IPS-18c (cell line): Measurements from ENCODE around the gene C19orf85.
A peak's percentile ranks its signal among the peaks of the same experiment; 100 is the strongest.
"Not testable (repeated sequence)": the region's sequence is repeated elsewhere in the genome, so short reads cannot be mapped to it uniquely, and the experiment has no call there.

Source experiments
- H3K4me3 ChIP-seq: 2 replicates; pipeline ENCODE4 v1.7.0; 2013; ENCODE audit warnings: low read depth, mild to moderate bottlenecking, low read length, moderate library complexity; ENCODE audit not compliant: insufficient read depth
- H3K9me3 ChIP-seq: one replicate; pipeline ENCODE4 v1.6.1; 2013; ENCODE audit warnings: mild to moderate bottlenecking, low read length, moderate library complexity; ENCODE audit not compliant: control insufficient read depth, insufficient read depth

The C19orf85 gene

GRCh38 chr19:55464662-55465054 is at the start of gene C19orf85:
TSS of gene C19orf85 (minus strand) at chr19:55464751. CDS start at chr19:55464554, 197 bp downstream.
- Histone ChIP-seq H3K4me3 (peak within 1 kb of the TSS; percentile 20), H3K9me3 (no peaks in the 10 kb centered on the region)

DNA sequence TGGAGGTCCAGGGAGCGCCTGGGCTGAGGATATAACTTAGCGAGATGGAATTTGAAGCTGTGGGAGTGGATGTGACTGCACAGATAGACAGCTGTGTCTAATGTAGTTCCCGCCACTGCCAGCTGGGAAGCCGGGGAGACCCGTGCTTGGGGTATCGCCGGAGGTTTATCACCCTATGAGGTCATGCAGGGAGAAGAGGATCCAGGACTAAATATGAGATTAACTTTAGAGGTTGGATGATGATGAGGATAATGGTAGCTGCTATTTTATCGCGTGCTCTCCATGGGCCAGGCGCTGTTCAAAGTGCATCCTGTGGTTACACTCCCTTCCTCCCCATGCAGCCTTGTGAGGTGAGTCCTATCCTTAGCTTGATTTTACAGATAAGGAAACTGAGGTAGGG is 43.6 kb upstream of the C19orf85 start:
- no peak overlapping the region for H3K4me3 ChIP-seq
- peaks cover 4% of the 10 kb centered on the region for H3K9me3 ChIP-seq

DNA sequence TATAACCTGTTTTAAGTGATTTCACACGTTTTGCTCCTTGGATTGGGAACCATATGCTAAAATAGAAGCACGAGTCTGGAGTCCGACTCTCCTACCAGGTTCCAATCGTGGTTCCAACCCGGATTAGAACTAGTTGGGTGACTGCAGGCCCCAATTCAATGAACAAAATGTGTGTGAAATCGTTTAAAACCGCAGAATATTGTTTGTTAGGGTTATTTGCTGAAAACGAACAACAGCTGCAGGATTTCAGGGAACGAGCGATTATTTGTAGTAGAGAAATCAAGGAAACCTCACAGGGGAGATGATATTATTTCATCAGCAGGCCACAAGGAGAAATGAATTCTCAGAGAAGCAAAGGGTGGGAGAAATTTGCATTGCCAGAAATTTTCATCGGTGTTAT is 40.4 kb upstream of the C19orf85 start:
- H3K4me3 ChIP-seq = no peak overlapping the region
- peaks cover 7% of the 10 kb centered on the region for H3K9me3 ChIP-seq

GRCh38 chr19:55504252-55504603 is 39.7 kb upstream of the C19orf85 start:
- Histone ChIP-seq H3K9me3 (peaks cover 7% of the 10 kb centered on the region), H3K4me3 (no peak overlapping the region)

DNA sequence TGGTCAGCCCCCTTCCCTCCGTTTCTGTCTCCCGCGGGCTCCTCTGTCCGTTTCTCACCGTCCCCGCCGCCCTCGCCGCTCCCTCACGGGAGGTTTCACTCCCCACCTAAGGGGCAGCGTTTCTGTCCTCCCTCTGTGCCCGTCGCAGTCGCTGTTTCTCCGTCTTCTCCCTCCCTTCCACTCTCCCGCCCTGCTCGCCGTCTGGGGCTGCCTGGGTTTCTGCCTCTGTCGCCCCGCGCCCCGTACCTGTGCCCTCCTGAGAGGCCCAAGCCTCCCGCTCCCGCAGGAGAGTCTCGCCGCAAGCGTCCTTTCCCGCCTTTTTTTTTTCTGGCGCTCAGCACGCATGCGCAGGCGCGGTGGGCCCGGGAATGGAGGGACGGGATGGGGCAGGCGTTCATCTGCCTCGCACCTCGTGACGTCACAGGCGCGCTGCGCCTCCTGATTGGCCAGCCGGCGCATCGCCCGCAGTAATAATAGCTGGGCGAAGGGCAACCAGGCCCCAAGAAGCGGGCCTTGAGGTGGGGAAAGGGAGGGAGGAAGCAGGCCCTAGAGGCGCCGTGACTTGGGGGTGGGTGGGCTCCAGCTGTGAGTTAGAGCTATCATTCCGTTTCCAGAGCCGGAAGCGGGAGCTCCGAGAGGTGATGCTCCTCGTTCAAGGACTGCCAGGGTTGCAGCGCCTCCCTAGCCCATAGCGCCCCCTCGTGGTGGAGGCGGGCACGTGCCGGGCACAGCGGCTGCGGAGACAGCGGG is 39.1 kb upstream of the C19orf85 start:
- peak overlapping the region; percentile 38 for H3K4me3 ChIP-seq

DNA sequence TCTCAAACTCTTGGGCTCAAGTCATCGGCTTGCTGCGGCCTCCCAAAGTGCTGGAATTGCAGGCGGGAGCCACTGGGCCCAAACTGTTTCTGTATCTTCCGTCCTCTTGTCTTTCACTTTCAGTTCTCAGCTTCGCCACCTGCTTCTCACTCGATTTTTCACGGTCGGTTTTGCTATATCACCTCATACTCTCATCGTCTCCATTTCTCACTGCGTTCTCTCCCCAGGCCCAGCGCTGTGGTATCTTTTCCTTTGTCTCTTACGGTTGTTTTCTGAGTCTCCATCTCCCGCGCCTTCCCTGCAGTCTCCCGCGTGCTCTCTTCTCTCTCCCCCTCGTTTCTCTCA is 38.6 kb upstream of the C19orf85 start:
- no peak overlapping the region for H3K4me3 ChIP-seq
- peaks cover 7% of the 10 kb centered on the region for H3K9me3 ChIP-seq

More for the DNA sequence above, 39.1 kb upstream of the C19orf85 start:
- peaks cover 7% of the 10 kb centered on the region for H3K9me3 ChIP-seq

DNA sequence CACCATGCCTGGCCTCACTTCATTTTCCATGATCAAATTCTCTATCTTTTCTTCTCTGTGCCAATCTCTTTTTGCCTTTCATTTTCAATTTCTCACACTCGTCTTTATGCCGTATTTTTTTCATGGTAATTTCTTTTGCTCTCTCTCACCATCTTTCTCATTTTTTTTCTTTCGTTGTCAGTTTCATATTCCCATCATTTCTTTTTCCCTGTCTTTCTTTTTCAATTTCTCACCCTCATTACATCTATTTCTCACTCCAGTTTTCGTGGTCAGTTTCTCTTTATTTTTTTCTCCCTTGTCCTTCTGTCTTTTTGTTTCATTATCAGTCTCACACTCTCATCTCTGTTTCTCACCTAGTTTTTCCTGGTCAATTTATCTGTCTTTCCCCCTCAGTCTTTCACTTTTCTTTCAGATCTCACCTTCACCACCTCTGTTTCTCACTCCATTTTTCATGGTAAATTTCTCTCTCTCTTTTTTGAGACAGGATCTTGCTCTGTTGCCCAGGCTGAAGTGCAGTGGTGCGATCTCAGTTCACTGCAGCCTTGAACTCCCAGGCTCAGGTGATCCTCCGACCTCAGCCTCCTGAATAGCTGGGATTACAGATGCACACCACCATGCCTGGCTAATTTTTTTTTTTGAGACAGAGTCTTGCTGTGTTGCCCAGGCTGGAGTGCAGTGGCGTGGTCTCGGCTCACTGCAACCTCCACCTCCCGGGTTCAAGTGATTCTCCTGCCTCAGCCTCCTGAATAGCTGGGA is 37.8 kb upstream of the C19orf85 start:
- Histone ChIP-seq H3K4me3 (no peak overlapping the region), H3K9me3 (peaks cover 7% of the 10 kb centered on the region)

GRCh38 chr19:55500368-55500952 is 35.9 kb upstream of the C19orf85 start:
- Histone ChIP-seq H3K9me3 (peaks cover 7% of the 10 kb centered on the region), H3K4me3 (no peak overlapping the region)

- Histone ChIP-seq H3K4me3 (no peak overlapping the region), H3K9me3 (peaks cover 4% of the 10 kb centered on the region)
These were observed 33.8 kb upstream of the C19orf85 start for GRCh38 chr19:55498246-55498840.

DNA sequence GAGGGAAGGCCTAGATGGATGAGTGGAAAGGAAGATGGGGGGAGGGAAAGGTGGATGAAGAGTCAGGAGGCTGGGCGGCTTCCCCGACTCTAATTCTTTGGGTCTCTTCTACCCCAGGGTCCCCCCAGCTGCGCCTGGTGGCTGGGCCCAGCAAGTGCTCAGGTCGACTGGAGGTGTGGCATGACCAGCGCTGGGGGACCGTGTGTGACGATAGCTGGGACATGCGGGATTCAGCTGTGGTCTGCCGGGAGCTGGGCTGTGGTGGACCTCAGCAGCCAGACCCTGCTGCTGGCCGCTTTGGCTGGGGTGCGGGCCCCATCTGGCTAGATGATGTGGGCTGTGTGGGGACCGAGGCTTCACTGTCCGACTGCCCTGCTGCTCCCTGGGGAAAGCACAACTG is 33.2 kb upstream of the C19orf85 start:
- H3K9me3 ChIP-seq = no peaks in the 10 kb centered on the region
- H3K4me3 ChIP-seq = no peak overlapping the region

DNA sequence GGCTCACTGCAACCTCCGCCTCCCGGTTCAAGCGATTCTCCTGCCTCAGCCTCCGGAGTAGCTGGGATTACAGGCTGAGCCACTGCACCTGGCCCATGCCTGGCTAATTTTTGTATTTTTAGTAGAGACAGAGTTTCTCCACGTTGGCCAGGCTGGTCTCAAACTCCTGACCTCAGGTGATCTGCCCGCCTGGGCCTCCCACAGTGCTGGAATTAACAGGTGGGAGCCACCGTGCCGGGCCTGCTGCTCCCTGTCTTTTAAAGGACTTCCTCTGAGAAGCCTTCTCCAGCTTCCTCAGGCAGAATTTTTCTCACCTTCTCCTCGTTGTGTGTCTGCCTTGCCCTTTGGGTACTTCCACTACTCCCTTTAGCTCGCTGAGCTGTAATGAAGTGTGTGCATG is 32.3 kb upstream of the C19orf85 start:
- not testable (repeated sequence) for H3K4me3 ChIP-seq, H3K9me3 ChIP-seq

DNA sequence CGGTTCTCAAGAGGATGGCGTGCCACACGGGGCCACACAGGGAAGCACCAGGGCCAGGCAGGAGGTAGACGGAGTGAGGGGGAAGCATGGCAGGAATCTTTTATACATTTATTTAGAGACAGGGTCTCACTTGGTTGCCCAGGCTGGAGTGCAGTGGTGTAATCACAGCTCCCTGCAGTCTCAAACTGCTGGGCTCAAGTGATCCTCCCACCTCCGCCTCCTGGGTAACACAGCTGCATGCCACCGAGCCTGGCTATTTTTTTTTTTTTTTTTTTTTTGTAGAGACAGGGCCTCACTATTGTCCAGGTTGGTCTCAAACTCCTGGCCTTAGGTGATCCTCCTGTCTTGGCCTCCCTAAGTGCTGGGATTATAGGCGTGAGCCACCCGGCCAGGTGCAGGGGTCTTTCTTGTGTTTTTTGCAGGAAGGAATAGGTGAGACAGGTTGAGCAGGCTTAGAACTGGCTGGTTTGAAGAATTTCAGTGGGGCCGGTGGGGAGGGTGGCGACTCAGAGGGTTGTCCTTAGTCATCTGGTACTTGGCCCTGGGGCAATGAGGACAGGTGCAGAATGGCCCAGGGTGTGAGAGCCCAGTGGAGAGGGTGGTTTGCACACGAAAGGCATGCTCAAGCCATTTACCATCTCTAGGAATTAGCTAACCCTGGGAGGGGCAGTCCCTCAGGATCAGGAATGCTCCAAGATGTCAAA is 31.2 kb upstream of the C19orf85 start:
- H3K4me3 ChIP-seq = no peak overlapping the region
- H3K9me3 ChIP-seq = no peaks in the 10 kb centered on the region

DNA sequence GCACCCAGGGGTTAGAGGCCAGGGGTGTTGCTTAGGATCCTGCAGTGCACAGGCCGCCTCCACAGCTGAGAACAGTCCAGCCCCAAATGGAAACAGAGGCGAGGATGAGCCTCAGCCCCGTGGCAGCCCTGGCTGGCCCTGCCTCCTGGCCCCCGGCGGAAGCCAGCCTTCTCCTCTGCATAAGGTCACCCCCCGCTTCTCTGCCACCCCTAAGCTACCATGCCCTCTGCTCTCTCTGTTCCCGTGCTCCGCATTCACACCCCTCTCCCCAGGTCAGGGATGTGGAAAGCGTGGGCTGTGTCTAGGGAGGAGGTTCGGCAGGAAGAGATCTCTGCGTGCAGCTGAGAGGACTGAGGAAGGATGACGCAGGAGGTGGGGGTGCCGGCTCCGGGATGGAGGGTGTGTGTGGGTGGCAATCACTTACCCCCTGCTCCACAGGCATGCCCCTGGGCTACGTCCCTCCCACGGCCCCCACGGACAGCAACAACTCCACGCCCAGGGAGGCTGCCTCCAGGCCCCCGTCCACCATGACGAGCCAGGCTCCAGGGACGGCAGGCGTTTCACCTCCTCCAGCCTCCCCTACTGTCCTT is 29.7 kb upstream of the C19orf85 start:
- no peak overlapping the region for H3K4me3 ChIP-seq
- no peaks in the 10 kb centered on the region for H3K9me3 ChIP-seq

- H3K9me3 ChIP-seq = no peaks in the 10 kb centered on the region
These were observed 29.2 kb upstream of the C19orf85 start for GRCh38 chr19:55493645-55494171.

DNA sequence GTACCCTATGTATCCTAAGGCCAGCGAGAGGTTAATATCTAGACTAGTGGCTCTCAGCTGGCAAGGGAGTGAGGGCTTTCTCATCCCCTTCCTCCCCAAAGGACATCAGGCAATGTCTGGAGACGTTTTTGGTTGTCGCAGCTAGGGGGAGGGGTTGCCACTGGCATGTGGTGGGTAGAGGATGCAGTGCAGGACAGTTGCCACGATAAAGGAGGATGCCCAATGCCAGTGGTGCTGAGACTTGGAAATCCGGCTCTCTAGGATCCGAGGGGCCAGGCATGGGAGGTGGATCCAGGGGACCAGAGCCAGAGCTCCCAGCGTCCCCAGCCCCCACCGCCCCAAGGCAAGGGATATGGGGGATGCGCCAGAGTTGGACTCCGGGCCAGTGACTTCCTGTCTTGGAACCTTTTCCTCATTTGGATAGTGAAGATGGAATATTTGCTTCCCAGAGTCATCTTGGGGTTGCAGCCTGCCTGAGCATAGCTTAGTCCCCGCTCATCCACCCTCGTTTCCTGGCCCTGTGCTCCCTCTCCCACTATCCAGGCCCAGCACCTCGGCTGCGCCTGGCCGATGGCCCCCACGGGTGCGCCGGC is 28.6 kb upstream of the C19orf85 start:
- H3K4me3 ChIP-seq = no peak overlapping the region
- H3K9me3 ChIP-seq = no peaks in the 10 kb centered on the region

More at GRCh38 chr19:55493645-55494171, 29.2 kb upstream of the C19orf85 start:
- no peak overlapping the region for H3K4me3 ChIP-seq

- Histone ChIP-seq H3K9me3 (no peaks in the 10 kb centered on the region), H3K4me3 (no peak overlapping the region)
These were observed 27.9 kb upstream of the C19orf85 start for GRCh38 chr19:55492362-55492944.
